Naive thymus-derived CD8-positive, alpha-beta T cell (primary cell): ENCODE results near the gene APOL1. TPM values are rescaled to one million over a fixed set of nuclear protein-coding genes. Genes with fewer than 3 reads are reported as not detected.
A peak's percentile ranks its signal among the peaks of the same experiment; 100 is the strongest.

Experiments used
- ATAC-seq, 2 donors: fragments of 150-1000 bp; cut with Tn5 transposase in 1 of 2; sonication (Bioruptor Pico), chemical (Tn5 transposase) in 1 of 2; 1 replicate in 1 of 2; 2 replicates in 1 of 2; pipeline ENCODE4 v1.10.0; 2021; ENCODE audit warnings: mild to moderate bottlenecking in 2 of 2, moderate library complexity in 2 of 2
- POLR2A ChIA-PET: fragments of 350-600 bp; sonication (Branson Sonifier 250); formaldehyde crosslinking; loops from one replicate; lab custom pipeline; 2021; ENCODE audit warnings: antibody characterized with exemption; lab: Charles Lee
- DNase-seq, 10 donors: peaks; one replicate each; pipeline versions ENCODE4 v3.0.0 to v3.0.0-alpha.2; 2020 to 2022
- H3K27ac Mint-ChIP-seq, 10 donors: one replicate each; pipeline ENCODE4 v1.8.0; 2020 to 2022; ENCODE audit warnings: mild to moderate bottlenecking in 10 of 10, mixed read lengths in 10 of 10, moderate library complexity in 4 of 10, inconsistent platforms in 1 of 10
- H3K27me3 Mint-ChIP-seq, 5 donors: one replicate each; pipeline ENCODE4 v1.8.0; 2021 to 2022; ENCODE audit warnings: mixed read lengths in 5 of 5
- H3K36me3 Mint-ChIP-seq, 3 donors: one replicate each; pipeline ENCODE4 v1.8.0; 2020 to 2022; ENCODE audit warnings: mixed read lengths in 3 of 3, mild to moderate bottlenecking in 2 of 3, inconsistent platforms in 1 of 3
- H3K4me1 Mint-ChIP-seq, 4 donors: one replicate each; pipeline ENCODE4 v1.8.0; 2021 to 2022; ENCODE audit warnings: mixed read lengths in 4 of 4
- H3K4me3 Mint-ChIP-seq, 10 donors: one replicate each; pipeline ENCODE4 v1.8.0; 2020 to 2022; ENCODE audit warnings: mild to moderate bottlenecking in 10 of 10, mixed read lengths in 10 of 10, moderate library complexity in 6 of 10, inconsistent platforms in 1 of 10
- H3K9me3 Mint-ChIP-seq, 9 donors: one replicate each; pipeline ENCODE4 v1.8.0; 2020 to 2022; ENCODE audit warnings: mixed read lengths in 9 of 9, mild to moderate bottlenecking in 3 of 9, inconsistent platforms in 1 of 9, moderate library complexity in 1 of 9
- microRNA-seq: library from miRNA; unstranded; fragments of <30 nt; microRNA quantifications from one replicate; pipeline ENCODE4 v1.2.0, GENCODE V29; 2022; ENCODE audit warnings: borderline microRNAs expressed
- polyA plus RNA-seq, 3 donors: library from polyadenylated mRNA; unstranded; fragments of 300-500 nt; fragmentation: Illumina TruSeq; gene quantifications; one replicate each; pipeline ENCODE4 v1.2.3, GENCODE V29; 2021
- total RNA-seq, 8 experiments: library from RNA in 2 of 8; stranded (reverse) in 2 of 8; gene quantifications; one replicate each; pipeline ENCODE4 v1.2.3 and lab custom pipeline; 2021 to 2026

Gene APOL1
- total and polyA plus RNA-seq, 5 experiments from 2014 or later: 3.3 to 16.5 (median 11.8) TPM

DNA sequence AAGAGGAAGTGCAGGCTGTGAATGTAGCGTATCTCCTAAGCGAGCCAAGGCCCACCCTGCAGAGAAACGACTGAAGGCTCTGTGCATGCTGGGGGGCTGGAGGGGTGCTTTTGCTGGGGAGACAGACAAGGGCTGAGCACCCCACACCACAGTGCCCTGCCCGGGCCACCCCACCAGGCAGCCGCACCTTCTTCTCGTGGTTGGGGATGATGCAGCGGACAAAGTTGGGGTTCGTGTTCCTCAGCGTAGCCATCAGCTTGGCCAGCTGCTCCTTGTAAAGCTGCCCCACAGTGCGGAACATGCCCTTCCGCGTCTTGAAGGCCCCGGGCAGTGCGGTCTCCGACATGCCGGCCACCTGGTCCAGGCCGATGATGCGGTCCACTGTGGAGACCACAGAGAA, 53.3 kb downstream of the APOL1 start:
- Mint-ChIP-seq H3K4me1 (peaks cover 6 to 17% (median 8%) of the 10 kb centered on the region in 4 donors), H3K27ac (peak overlapping the region in 5 of 10 donors; percentile 31 to 90 (median 50)), H3K27me3 (no peaks in the 10 kb centered on the region), H3K36me3 (peaks cover 4 to 96% (median 35%) of the 10 kb centered on the region in 3 donors), H3K4me3 (no peak overlapping the region), H3K9me3 (no peaks in the 10 kb centered on the region)
- POLR2A ChIA-PET: interaction anchor here (0.5 kb wide), 1 partner anchor 37 kb away, joined by 4 read pairs; no protein-coding TSS in a partner anchor
- no peak for ATAC-seq
- DNase-seq: no peak

DNA sequence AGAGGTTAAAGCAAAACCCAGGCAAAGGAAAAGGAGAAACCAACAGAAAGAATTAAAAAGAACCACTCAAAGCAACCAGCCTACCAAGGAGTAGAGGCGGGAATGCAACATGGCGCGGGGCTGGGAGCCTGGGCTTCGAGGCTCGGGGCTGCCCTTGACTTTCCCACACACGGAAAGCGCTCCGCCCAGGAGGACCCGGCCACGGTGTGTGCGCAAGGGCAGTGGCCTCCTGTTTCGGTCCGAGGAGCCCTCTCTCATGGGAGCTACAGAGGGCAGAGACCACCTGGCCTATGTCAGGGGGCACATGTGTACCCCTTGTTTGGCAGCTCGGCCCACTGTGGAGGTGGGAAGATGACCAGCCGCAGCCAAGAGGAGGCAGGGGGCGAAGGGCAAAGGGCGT, 55.9 kb downstream of the APOL1 start:
- no peak for DNase-seq
- POLR2A ChIA-PET: interaction anchor here (1.0 to 2.0 kb wide), 4 partner anchors 10 to 160 kb away, joined by 3 to 9 read pairs (median 6); no protein-coding TSS in a partner anchor
- H3K4me3 Mint-ChIP-seq: no peak overlapping the region
- no peaks in the 10 kb centered on the region for H3K27me3 Mint-ChIP-seq
- H3K9me3 Mint-ChIP-seq: no peaks in the 10 kb centered on the region
- peaks cover 4 to 96% (median 28%) of the 10 kb centered on the region in 3 donors for H3K36me3 Mint-ChIP-seq
- H3K4me1 Mint-ChIP-seq: peaks cover 0 to 9% (median under 1%) of the 10 kb centered on the region in 4 donors
- peak overlapping the region in 7 of 10 donors; percentile 11 to 74 (median 28) for H3K27ac Mint-ChIP-seq
- no peak for ATAC-seq

DNA sequence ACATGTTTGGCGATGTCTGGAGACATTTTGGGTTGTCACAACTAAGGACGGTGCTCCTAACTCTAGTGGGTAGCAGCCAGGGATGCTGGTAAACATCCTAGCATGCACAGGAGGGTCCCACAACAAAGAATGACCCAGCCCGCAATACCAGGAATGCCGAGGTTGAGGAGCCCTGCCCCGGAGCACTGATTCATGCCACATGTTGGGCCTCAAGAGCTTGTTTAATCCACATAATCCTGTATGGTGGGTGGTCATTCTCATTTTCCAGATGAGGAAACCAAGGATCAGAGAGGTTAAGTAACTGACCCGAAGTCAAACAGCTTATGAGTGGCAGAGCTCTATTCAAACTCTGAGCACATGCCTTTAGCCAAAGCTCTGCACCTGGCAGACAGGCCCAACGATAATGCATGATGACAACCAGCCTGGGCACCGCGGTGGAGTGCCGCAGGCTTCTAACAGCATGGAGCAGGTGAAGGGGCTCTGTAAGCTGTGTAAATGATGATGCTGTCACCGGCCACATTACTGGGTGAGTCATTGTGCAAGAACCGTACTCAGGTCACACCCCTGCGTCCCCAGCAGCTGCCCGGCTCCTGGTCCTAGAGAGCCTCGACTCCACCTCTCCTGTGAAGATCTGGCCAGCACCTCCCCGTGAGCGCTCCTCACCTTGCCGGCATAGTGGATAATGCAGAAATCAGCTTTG, 58.6 kb downstream of the APOL1 start:
- POLR2A ChIA-PET: interaction anchor here (0.7 to 2.1 kb wide), 7 partner anchors 11 to 95 kb away, joined by 3 to 10 read pairs (median 3); no protein-coding TSS in a partner anchor
- Mint-ChIP-seq H3K4me1 (peaks cover 0 to 12% (median 1%) of the 10 kb centered on the region in 4 donors), H3K27ac (peak overlapping the region in 1 of 10 donors; percentile 12), H3K9me3 (peaks cover 0 to 1% (median 0%) of the 10 kb centered on the region in 9 donors), H3K36me3 (peaks cover 4 to 96% (median 17%) of the 10 kb centered on the region in 3 donors), H3K4me3 (no peak overlapping the region), H3K27me3 (no peaks in the 10 kb centered on the region)
- DNase-seq: no peak
- ATAC-seq: no peak

DNA sequence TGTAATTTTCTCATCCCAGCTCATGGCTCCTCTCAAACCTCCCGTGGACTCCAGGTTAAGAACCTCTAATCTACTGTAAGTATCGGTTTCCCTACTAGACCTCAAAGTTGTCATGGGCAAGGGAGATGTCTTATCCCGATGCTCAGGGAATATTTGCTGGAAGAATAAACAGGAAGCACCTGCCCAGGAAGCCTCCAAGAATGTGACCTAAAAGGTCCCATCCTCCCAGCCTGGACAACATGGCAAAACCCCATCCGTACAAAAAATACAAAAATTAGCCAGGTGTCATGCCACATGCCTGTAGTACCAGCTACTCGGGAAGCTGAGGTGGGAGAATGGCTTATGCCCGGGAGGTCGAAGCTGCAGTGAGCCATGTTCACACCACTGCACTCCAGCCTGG, 62.4 kb downstream of the APOL1 start:
- Mint-ChIP-seq H3K4me3 (no peak overlapping the region), H3K36me3 (peaks cover 0 to 99% (median 23%) of the 10 kb centered on the region in 3 donors), H3K27ac (peak overlapping the region in 5 of 10 donors; percentile 3 to 80 (median 63)), H3K27me3 (no peaks in the 10 kb centered on the region), H3K4me1 (peaks cover 0 to 14% (median 3%) of the 10 kb centered on the region in 4 donors), H3K9me3 (peaks cover 0 to 1% (median 0%) of the 10 kb centered on the region in 9 donors)
- ATAC-seq: no peak
- POLR2A ChIA-PET: interaction anchor here (0.6 to 1.6 kb wide), 5 partner anchors 9 to 66 kb away, joined by 3 to 7 read pairs (median 4); no protein-coding TSS in a partner anchor
- DNase-seq: no peak

- H3K27ac Mint-ChIP-seq: peak overlapping the region in 8 of 10 donors; percentile 11 to 75 (median 66)
- peaks cover 0 to 99% (median 23%) of the 10 kb centered on the region in 3 donors for H3K36me3 Mint-ChIP-seq
- POLR2A ChIA-PET: interaction anchor here (0.7 to 1.6 kb wide), 5 partner anchors 8 to 147 kb away, joined by 3 to 7 read pairs (median 4); no protein-coding TSS in a partner anchor
- H3K4me3 Mint-ChIP-seq: no peak overlapping the region
- no peak for DNase-seq
- H3K4me1 Mint-ChIP-seq: peaks cover 0 to 17% (median 4%) of the 10 kb centered on the region in 4 donors
- peaks cover 0 to 1% (median 0%) of the 10 kb centered on the region in 9 donors for H3K9me3 Mint-ChIP-seq
- ATAC-seq: no peak
- H3K27me3 Mint-ChIP-seq: no peaks in the 10 kb centered on the region
These were observed 63.5 kb downstream of the APOL1 start for GRCh38 chr22:36316419-36316818.

Small RNA genes lying within 50 kb of the gene (microRNA-seq; reads per million reads assigned to microRNA genes)
- gene MIR6819: not detected

Other genes starting within 250 kb of the APOL1 start
- 1 to 10 TPM in 1 of 2 experiments, under 1 TPM in 1; 0.99 to 1.7 TPM for gene RBFOX2, start 224.3 kb upstream of the APOL1 start, total RNA-seq
- under 1 TPM in 2 of 3 donors, not detected in 1; 0.15 to 0.70 TPM for gene RBFOX2, start 224.3 kb upstream of the APOL1 start, polyA plus RNA-seq
- gene APOL3, start 92.4 kb upstream of the APOL1 start, total RNA-seq: 100 to 1,000 TPM; 215 to 231 TPM
- gene APOL3, start 92.4 kb upstream of the APOL1 start, polyA plus RNA-seq: 10 to 100 TPM; 44.6 to 89.5 (median 72.0) TPM
- gene APOL4, start 51.3 kb upstream of the APOL1 start, total RNA-seq: not detected
- gene APOL4, start 51.3 kb upstream of the APOL1 start, polyA plus RNA-seq: not detected
- gene APOL2, start 13.6 kb upstream of the APOL1 start, total RNA-seq: 10 to 100 TPM; 58.3 to 64.1 TPM
- 10 to 100 TPM; 11.7 to 16.4 (median 16.3) TPM for gene APOL2, start 13.6 kb upstream of the APOL1 start, polyA plus RNA-seq
- 100 to 1,000 TPM; 711 to 718 TPM for gene MYH9, start 134.8 kb downstream of the APOL1 start, total RNA-seq
- 100 to 1,000 TPM in 2 of 3 donors, 10 to 100 TPM in 1; 51.2 to 389 (median 105) TPM for gene MYH9, start 134.8 kb downstream of the APOL1 start, polyA plus RNA-seq
- gene TXN2, start 228.5 kb downstream of the APOL1 start, total RNA-seq: 10 to 100 TPM; 40.8 to 43.4 TPM
- gene TXN2, start 228.5 kb downstream of the APOL1 start, polyA plus RNA-seq: 100 to 1,000 TPM; 145 to 158 (median 157) TPM